ENCODE measurements around the gene MEIOB.

The MEIOB gene

GRCh38 chr16:1794221-1794871 is 77.6 kb downstream of the MEIOB start:
- H3K4me1 ChIP-seq: no peaks in the 10 kb centered on the region
- H3K4me3 ChIP-seq: no peak overlapping the region
- H3K27me3 ChIP-seq: no peaks in the 10 kb centered on the region
- no peak for TF ChIP-seq Cebpa-rat (IDR thresholded peaks at IDR 0.05)
- H4K20me1 ChIP-seq: peaks cover 35% of the 10 kb centered on the region
- no peak overlapping the region for H3K4me2 ChIP-seq
- H3K27ac ChIP-seq: no peak overlapping the region
- H3K36me3 ChIP-seq: peaks cover 55% of the 10 kb centered on the region
- H3K9ac ChIP-seq: no peak overlapping the region
- H3K9me3 ChIP-seq: peaks cover 24% of the 10 kb centered on the region

- H3K27me3 ChIP-seq: no peaks in the 10 kb centered on the region
- no peaks in the 10 kb centered on the region for H3K4me1 ChIP-seq
- no peak for TF ChIP-seq Cebpa-rat (IDR thresholded peaks at IDR 0.05)
- no peak within 1 kb of the TSS for H3K27ac ChIP-seq
- H3K36me3 ChIP-seq: peaks cover 55% of the 10 kb centered on the region
- peaks cover 18% of the 10 kb centered on the region for H3K9me3 ChIP-seq
- no peak within 1 kb of the TSS for H3K4me3 ChIP-seq
- H4K20me1 ChIP-seq: peaks cover 41% of the 10 kb centered on the region
- H3K9ac ChIP-seq: no peak within 1 kb of the TSS
- no peak within 1 kb of the TSS for H3K4me2 ChIP-seq
Observed at GRCh38 chr16:1793578-1794220, 78.3 kb downstream of the MEIOB start, which contains the start of gene IGFALS. IGFALS (minus strand) TSS chr16:1793705; CDS start chr16:1793652, 53 bp downstream.

- H3K27me3 ChIP-seq: no peaks in the 10 kb centered on the region
- peaks cover 48% of the 10 kb centered on the region for H4K20me1 ChIP-seq
- H3K9me3 ChIP-seq: peaks cover 11% of the 10 kb centered on the region
- H3K4me2 ChIP-seq: no peak overlapping the region
- no peak overlapping the region for H3K9ac ChIP-seq
- no peak for TF ChIP-seq Cebpa-rat (IDR thresholded peaks at IDR 0.05)
- H3K4me1 ChIP-seq: no peaks in the 10 kb centered on the region
- H3K27ac ChIP-seq: no peak overlapping the region
- H3K36me3 ChIP-seq: peaks cover 55% of the 10 kb centered on the region
- no peak overlapping the region for H3K4me3 ChIP-seq
Observed at GRCh38 chr16:1792836-1793577, 79.0 kb downstream of the MEIOB start.

GRCh38 chr16:1791943-1792812 is 79.8 kb downstream of the MEIOB start:
- Histone ChIP-seq H4K20me1 (peaks cover 56% of the 10 kb centered on the region), H3K9me3 (peaks cover 3% of the 10 kb centered on the region), H3K27me3 (no peaks in the 10 kb centered on the region), H3K9ac (no peak overlapping the region), H3K4me2 (no peak overlapping the region), H3K36me3 (peaks cover 58% of the 10 kb centered on the region), H3K4me3 (no peak overlapping the region), H3K27ac (no peak overlapping the region), H3K4me1 (no peaks in the 10 kb centered on the region)
- no peak for TF ChIP-seq Cebpa-rat (IDR thresholded peaks at IDR 0.05)

- Histone ChIP-seq H3K27ac (no peak overlapping the region), H3K4me3 (no peak overlapping the region), H3K9ac (no peak overlapping the region), H3K4me1 (no peaks in the 10 kb centered on the region), H3K36me3 (peaks cover 65% of the 10 kb centered on the region), H3K4me2 (no peak overlapping the region), H3K27me3 (no peaks in the 10 kb centered on the region), H3K9me3 (no peaks in the 10 kb centered on the region), H4K20me1 (peaks cover 64% of the 10 kb centered on the region)
- TF ChIP-seq Cebpa-rat (IDR thresholded peaks at IDR 0.05): no peak
Observed at GRCh38 chr16:1791256-1791942, 80.6 kb downstream of the MEIOB start.

GRCh38 chr16:1790611-1791255 is 81.2 kb downstream of the MEIOB start:
- peaks cover 71% of the 10 kb centered on the region for H3K36me3 ChIP-seq
- H3K4me1 ChIP-seq: no peaks in the 10 kb centered on the region
- no peak overlapping the region for H3K4me2 ChIP-seq
- no peak for TF ChIP-seq Cebpa-rat (IDR thresholded peaks at IDR 0.05)
- no peak overlapping the region for H3K4me3 ChIP-seq
- no peak overlapping the region for H3K27ac ChIP-seq
- H3K27me3 ChIP-seq: no peaks in the 10 kb centered on the region
- peaks cover 71% of the 10 kb centered on the region for H4K20me1 ChIP-seq
- H3K9me3 ChIP-seq: no peaks in the 10 kb centered on the region
- H3K9ac ChIP-seq: no peak overlapping the region

GRCh38 chr16:1790261-1790610 is 81.7 kb downstream of the MEIOB start:
- H3K4me1 ChIP-seq: no peaks in the 10 kb centered on the region
- H4K20me1 ChIP-seq: peaks cover 76% of the 10 kb centered on the region
- no peak overlapping the region for H3K4me3 ChIP-seq
- no peaks in the 10 kb centered on the region for H3K27me3 ChIP-seq
- H3K4me2 ChIP-seq: no peak overlapping the region
- H3K9ac ChIP-seq: no peak overlapping the region
- no peak overlapping the region for H3K27ac ChIP-seq
- H3K9me3 ChIP-seq: no peaks in the 10 kb centered on the region
- TF ChIP-seq Cebpa-rat (IDR thresholded peaks at IDR 0.05): no peak
- H3K36me3 ChIP-seq: peaks cover 76% of the 10 kb centered on the region

- Histone ChIP-seq H3K4me3 (no peak overlapping the region), H3K27me3 (no peaks in the 10 kb centered on the region), H3K4me2 (no peak overlapping the region), H4K20me1 (peaks cover 82% of the 10 kb centered on the region), H3K9me3 (no peaks in the 10 kb centered on the region), H3K9ac (no peak overlapping the region), H3K27ac (no peak overlapping the region), H3K4me1 (0 out of 2 replicates have a peak, but pooled peaks cover 2% of the 10 kb centered on the region), H3K36me3 (peaks cover 82% of the 10 kb centered on the region)
- no peak for TF ChIP-seq Cebpa-rat (IDR thresholded peaks at IDR 0.05)
Observed at GRCh38 chr16:1789643-1790045, 82.3 kb downstream of the MEIOB start.

Data from BLaER1 (cell line).